Bone marrow (tissue), 2 donors: ENCODE results near the gene OR14J1.
"Not testable (repeated sequence)": the region's sequence is repeated elsewhere in the genome, so short reads cannot be mapped to it uniquely, and the experiment has no call there.

Experiments used
- DNase-seq, 2 donors: peaks; one replicate each; lab custom pipeline; 2025; lab: John Stamatoyannopoulos, UW

Gene OR14J1

GRCh38 chr6:29301316-29301715 lies at the start of gene OR14J1:
TSS of gene OR14J1 (plus strand) at chr6:29301701. CDS start at chr6:29306690, 4,989 bp downstream.
- DNase-seq = no peak

- DNase-seq = no peak
Measured at GRCh38 chr6:29251736-29252135, 49.8 kb upstream of the OR14J1 start.

GRCh38 chr6:29255530-29255929 lies 46.0 kb upstream of the OR14J1 start:
- DNase-seq = no peak

GRCh38 chr6:29259721-29260120 lies 41.8 kb upstream of the OR14J1 start:
- no peak for DNase-seq

- DNase-seq = no peak
Measured at GRCh38 chr6:29263001-29263400, 38.5 kb upstream of the OR14J1 start.

- DNase-seq = no peak
Measured at GRCh38 chr6:29294499-29294914, 7.0 kb upstream of the OR14J1 start.

- DNase-seq = no peak
Measured at GRCh38 chr6:29295181-29295585, 6.3 kb upstream of the OR14J1 start.

- no peak for DNase-seq
Measured at GRCh38 chr6:29295623-29296022, 5.9 kb upstream of the OR14J1 start.

GRCh38 chr6:29319931-29320330 lies 18.4 kb downstream of the OR14J1 start:
- DNase-seq = no peak

GRCh38 chr6:29323332-29323731 lies 21.8 kb downstream of the OR14J1 start:
- DNase-seq = not testable (repeated sequence)

GRCh38 chr6:29325777-29326176 lies 24.3 kb downstream of the OR14J1 start:
- DNase-seq = no peak

GRCh38 chr6:29332676-29333075 lies 31.2 kb downstream of the OR14J1 start:
- no peak for DNase-seq

GRCh38 chr6:29336269-29336668 lies 34.8 kb downstream of the OR14J1 start:
- no peak for DNase-seq

- no peak for DNase-seq
Measured at GRCh38 chr6:29345380-29345779, 43.9 kb downstream of the OR14J1 start.

- not testable (repeated sequence) for DNase-seq
Measured at GRCh38 chr6:29349348-29349747, 47.8 kb downstream of the OR14J1 start.

- DNase-seq = no peak
Measured at GRCh38 chr6:29354980-29355379, 53.5 kb downstream of the OR14J1 start.

- no peak for DNase-seq
Measured at GRCh38 chr6:29355603-29356002, 54.1 kb downstream of the OR14J1 start.
